ENCODE results near the gene OST4.

The OST4 gene

DNA sequence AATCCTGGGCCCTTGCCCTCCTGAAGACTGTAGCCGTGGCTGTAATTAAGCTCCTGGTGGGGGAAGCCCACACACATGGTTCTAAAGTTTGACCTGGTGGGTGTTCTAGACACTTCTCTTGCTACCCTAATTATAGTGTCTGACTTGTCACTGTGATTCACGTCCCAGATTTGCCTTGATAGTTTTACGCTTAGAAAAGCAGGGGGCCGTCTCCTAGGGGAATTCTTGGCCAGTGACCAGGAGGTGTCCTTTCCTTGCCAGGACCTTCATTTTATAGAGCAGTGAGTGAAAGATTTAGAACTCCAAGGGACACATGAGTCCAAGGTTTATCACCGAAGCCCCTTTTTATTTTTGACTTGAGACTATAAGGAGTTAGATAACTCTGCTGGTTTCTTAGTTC lies 29.7 kb downstream of the OST4 start:
- no peaks in the 10 kb centered on the region for H3K27me3 ChIP-seq (ENCODE audit: insufficient read depth, poor library complexity, severe bottlenecking)
- TF ChIP-seq GABPA (IDR thresholded peaks at IDR 0.05; ENCODE audit: low read depth) (no peak), CTCF (IDR thresholded peaks at IDR 0.05; ENCODE audit: insufficient read depth, low read length) (no peak), SPI1 (IDR thresholded peaks at IDR 0.05; ENCODE audit: borderline replicate concordance, low read depth) (no peak), POLR2AphosphoS5 (IDR thresholded peaks at IDR 0.05; ENCODE audit: low read depth) (no peak)
- TF ChIP-seq, protein P1, sequence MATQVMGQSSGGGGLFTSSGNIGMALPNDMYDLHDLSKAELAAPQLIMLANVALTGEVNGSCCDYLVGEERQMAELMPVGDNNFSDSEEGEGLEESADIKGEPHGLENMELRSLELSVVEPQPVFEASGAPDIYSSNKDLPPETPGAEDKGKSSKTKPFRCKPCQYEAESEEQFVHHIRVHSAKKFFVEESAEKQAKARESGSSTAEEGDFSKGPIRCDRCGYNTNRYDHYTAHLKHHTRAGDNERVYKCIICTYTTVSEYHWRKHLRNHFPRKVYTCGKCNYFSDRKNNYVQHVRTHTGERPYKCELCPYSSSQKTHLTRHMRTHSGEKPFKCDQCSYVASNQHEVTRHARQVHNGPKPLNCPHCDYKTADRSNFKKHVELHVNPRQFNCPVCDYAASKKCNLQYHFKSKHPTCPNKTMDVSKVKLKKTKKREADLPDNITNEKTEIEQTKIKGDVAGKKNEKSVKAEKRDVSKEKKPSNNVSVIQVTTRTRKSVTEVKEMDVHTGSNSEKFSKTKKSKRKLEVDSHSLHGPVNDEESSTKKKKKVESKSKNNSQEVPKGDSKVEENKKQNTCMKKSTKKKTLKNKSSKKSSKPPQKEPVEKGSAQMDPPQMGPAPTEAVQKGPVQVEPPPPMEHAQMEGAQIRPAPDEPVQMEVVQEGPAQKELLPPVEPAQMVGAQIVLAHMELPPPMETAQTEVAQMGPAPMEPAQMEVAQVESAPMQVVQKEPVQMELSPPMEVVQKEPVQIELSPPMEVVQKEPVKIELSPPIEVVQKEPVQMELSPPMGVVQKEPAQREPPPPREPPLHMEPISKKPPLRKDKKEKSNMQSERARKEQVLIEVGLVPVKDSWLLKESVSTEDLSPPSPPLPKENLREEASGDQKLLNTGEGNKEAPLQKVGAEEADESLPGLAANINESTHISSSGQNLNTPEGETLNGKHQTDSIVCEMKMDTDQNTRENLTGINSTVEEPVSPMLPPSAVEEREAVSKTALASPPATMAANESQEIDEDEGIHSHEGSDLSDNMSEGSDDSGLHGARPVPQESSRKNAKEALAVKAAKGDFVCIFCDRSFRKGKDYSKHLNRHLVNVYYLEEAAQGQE (IDR thresholded peaks at IDR 0.05; ENCODE audit: insufficient replicate concordance, low read depth) = no peak
- DNase-seq (ENCODE audit: low read depth in 1 of 2, low spot score in 1 of 2) = no peak
- H3K4me3 ChIP-seq (replicated peaks; ENCODE audit: insufficient read depth, low read length) = no peak overlapping the region
- H3K27ac ChIP-seq (replicated peaks) = no peak overlapping the region

GRCh38 chr2:27040282-27040681 lies 31.2 kb downstream of the OST4 start:
- no peak for TF ChIP-seq POLR2AphosphoS5 (IDR thresholded peaks at IDR 0.05; ENCODE audit: low read depth)
- TF ChIP-seq, protein P1 (IDR thresholded peaks at IDR 0.05; ENCODE audit: insufficient replicate concordance, low read depth) = no peak
- TF ChIP-seq SPI1 (IDR thresholded peaks at IDR 0.05; ENCODE audit: borderline replicate concordance, low read depth) = no peak
- no peak for TF ChIP-seq CTCF (IDR thresholded peaks at IDR 0.05; ENCODE audit: insufficient read depth, low read length)
- TF ChIP-seq GABPA (IDR thresholded peaks at IDR 0.05; ENCODE audit: low read depth) = no peak
- H3K4me3 ChIP-seq (replicated peaks; ENCODE audit: insufficient read depth, low read length) = no peak overlapping the region
- H3K27ac ChIP-seq (replicated peaks) = no peak overlapping the region
- DNase-seq (ENCODE audit: low read depth in 1 of 2, low spot score in 1 of 2) = no peak
- H3K27me3 ChIP-seq (ENCODE audit: insufficient read depth, poor library complexity, severe bottlenecking) = no peaks in the 10 kb centered on the region

- no peak overlapping the region for H3K4me3 ChIP-seq (replicated peaks; ENCODE audit: insufficient read depth, low read length)
- TF ChIP-seq, protein P1 (IDR thresholded peaks at IDR 0.05; ENCODE audit: insufficient replicate concordance, low read depth) = no peak
- TF ChIP-seq SPI1 (IDR thresholded peaks at IDR 0.05; ENCODE audit: borderline replicate concordance, low read depth) (no peak), GABPA (IDR thresholded peaks at IDR 0.05; ENCODE audit: low read depth) (no peak), CTCF (IDR thresholded peaks at IDR 0.05; ENCODE audit: insufficient read depth, low read length) (no peak), POLR2AphosphoS5 (IDR thresholded peaks at IDR 0.05; ENCODE audit: low read depth) (no peak)
- no peak for DNase-seq (ENCODE audit: low read depth in 1 of 2, low spot score in 1 of 2)
- H3K27ac ChIP-seq (replicated peaks) = no peak overlapping the region
- no peaks in the 10 kb centered on the region for H3K27me3 ChIP-seq (ENCODE audit: insufficient read depth, poor library complexity, severe bottlenecking)
Observed at GRCh38 chr2:27039871-27040270, 31.6 kb downstream of the OST4 start.

Measured in HL-60 (cell line).